Activated T-cell treated with anti-CD3 and anti-CD28 coated beads for 24 hours (primary cell): ENCODE data around the gene GLRA1.

Experiments used
- DNase-seq: peaks from one replicate; pipeline ENCODE4 v3.0.0-alpha.2; 2020; ENCODE audit warnings: low read depth

The GLRA1 gene

DNA sequence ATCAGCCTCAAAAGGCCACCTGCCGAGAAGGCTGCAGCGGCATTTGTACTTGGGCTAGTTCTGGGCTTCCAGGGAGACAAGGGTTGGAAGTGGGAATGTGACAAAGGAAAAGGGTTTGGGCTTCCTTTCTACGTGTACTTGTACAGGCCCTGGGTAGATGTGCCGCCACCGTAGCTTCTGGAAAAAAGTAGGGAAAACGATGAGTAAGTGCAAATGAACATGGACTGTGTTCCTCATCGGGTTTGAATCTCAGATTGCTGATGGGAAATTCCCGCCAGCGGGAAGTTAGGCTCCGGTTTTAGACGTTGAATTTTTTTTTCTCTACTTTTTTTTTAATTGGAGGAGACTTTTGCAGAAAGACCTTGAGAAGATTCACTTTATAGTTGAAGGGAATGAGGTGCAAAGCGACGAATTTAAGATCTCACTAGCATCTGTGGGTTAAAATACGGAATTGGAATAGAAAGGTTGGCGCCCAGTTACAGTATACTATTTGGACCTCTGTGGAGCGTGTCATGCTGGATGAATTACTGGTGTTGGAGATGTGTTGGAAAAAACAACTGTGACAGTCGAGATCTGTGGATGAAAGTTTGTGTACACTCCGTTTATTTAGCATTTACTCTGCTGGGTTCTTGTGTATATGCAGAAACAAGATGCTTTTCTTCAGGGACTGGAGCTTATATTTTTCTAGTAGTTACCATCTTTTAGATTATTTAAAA, 151.6 kb downstream of the GLRA1 start:
- no peak for DNase-seq
